ENCODE results near the gene ITPR1.
"Not testable (repeated sequence)": the region's sequence is repeated elsewhere in the genome, so short reads cannot be mapped to it uniquely, and the experiment has no call there.

Gene ITPR1

DNA sequence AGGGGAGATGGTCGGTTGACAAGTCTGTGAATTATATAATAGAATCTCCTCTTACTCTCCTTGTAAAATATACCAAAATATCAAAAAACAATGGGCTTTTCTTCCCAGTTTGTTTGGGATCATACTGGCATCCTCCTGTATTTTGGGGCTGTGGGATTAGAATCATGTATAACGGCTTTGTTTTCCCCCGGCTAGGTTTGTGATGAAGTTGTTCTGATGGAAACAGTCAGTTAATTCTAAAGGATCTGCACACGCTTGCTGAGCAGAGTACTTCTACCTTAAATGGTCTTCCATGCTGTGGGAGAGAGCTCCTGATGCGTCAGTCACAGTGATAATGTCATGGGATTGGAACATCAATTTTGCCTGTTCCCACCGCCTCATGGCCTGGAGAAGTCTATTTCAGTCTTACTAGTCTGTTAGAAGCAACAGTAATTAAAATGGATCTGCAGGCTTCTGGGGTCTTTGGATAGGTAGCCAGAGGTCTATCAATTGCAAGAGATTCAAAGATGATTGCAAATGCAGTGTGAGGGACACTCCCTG lies 81.3 kb downstream of the ITPR1 start:
- no peak for DNase-seq

GRCh38 chr3:4575381-4575780 lies 82.2 kb downstream of the ITPR1 start:
- DNase-seq, result no peak

- DNase-seq, result no peak
Observed at GRCh38 chr3:4577721-4578120, 84.6 kb downstream of the ITPR1 start.

DNA sequence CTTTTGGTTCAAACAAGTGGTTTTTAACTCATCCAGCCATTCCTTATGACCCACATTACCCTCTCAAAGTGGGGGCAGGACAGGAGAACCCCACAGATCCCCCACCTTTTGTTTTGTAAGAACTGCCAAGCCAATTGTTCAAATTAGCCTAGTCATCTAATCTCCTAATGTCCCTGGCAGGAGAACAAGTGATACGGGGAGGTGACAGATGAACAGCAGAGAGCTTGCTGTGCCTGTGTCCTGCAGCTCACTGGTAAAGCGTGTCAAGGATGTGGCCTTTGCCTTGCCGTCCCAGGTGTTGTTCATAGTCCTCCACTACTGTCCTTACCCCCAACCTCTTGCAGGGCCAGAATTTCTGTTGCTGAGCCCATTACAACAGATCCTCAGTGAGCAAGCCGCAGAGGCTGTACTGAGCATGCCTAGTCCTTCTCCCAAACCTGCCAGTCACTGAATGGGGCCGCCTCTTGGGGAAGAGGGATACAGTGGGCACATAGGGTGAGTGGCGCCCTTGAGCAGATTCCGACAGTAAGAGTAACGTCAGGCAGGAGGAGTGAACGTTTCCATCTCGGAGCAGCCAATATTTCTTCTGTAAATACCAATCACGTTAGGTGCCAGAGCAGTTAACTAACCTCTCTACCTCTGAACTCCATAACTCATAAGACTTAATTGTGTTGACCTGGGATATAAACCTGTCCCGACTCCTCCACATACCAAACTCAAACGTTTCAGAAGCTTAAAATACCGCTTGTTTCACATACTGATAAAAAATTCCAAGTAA lies 87.4 kb downstream of the ITPR1 start:
- no peak for DNase-seq

- DNase-seq, result no peak
Observed at GRCh38 chr3:4581124-4581424, 87.9 kb downstream of the ITPR1 start.

DNA sequence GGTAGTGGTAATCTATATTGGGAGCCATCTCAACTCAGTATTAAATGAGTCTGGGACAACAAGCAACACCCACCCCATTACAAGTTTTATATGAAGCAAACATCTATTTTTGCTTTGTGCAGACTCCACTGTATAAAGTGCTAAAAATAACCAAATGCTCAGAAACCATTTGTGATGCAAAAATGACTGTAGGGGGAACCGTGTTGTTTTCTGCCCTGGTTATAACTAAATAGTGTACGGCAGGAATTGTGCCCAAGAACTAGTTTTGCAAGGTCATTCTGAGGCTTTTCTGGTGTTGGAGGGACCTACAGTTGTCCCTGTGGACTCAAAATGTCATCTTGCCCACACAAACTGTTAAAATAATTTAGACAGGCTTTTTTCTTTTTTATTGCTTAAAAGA lies 88.3 kb downstream of the ITPR1 start:
- no peak for DNase-seq

GRCh38 chr3:4581920-4582611 lies 88.9 kb downstream of the ITPR1 start:
- no peak for DNase-seq

DNA sequence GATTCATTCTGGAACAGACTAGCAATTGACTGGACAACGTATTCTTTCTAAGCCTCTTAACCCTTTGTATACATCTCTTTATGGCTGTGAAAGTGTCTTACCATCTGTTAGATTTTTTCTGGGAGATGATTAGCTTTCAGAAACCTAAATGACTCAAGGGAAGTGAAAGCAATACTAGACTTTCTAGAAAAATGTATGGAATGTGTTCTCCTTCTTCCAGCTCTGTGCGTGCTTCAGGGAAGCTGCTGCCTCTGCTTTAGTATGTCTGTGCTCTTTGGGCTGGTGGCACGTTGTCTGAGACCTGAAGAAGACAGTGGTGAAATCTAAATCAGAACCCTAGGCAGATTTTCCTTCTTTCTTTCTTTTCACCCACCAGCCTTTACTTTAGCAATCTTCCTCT lies 89.5 kb downstream of the ITPR1 start:
- DNase-seq, result no peak

- DNase-seq, result no peak
Observed at GRCh38 chr3:4583416-4583815, 90.3 kb downstream of the ITPR1 start.

GRCh38 chr3:4584456-4585249 lies 91.5 kb downstream of the ITPR1 start:
- DNase-seq, result peak; percentile 38

GRCh38 chr3:4586381-4586780 lies 93.2 kb downstream of the ITPR1 start:
- DNase-seq, result no peak

DNA sequence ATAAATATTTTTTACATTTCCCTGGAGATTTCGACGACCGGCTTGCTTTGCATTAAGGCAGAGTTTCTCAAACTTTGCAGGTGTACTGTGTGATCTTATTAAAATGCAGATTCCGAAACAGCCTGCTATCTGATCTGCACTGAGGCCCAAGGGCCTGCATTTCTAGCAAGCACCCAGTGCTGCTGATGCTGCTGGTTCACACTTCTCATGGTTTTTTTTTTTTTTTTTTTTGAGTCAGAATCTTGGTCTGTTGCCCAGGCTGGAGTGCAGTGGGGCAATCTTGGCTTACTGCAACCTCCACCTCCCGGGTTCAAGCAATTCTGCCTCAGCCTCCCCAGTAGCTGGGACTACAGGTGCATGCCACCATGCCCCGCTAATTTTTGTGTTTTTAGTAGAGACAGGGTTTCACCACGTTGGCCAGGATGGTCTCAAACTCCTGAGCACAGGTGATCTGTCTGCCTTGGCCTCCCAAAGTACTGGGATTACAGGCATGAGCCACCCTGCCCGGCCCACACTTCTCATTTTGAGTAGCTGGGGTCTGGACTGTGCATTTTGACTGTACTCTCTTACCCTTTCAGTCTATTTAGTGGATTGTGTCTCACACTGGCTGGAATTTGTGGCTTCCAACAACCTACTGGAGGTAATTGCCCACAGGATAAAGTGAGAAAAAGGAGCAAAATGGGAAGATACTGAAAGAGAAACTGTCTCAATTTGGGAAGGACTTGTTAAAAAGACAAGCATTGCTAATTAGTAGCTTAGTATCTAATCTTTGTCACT lies 94.1 kb downstream of the ITPR1 start:
- no peak for DNase-seq

DNA sequence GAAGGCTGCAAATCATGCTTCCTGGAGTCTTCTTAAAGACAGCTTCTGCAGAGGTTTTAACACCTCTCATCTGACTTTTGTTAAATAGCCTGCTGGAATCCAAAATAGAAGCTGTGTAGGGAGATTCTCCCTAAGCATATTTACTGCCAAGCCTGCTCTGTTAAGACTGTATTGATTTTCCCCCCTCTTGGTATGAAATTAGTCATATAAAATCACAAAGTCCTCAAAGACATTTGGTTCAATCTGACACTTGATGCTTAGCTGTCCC lies 94.6 kb downstream of the ITPR1 start:
- DNase-seq, result no peak

DNA sequence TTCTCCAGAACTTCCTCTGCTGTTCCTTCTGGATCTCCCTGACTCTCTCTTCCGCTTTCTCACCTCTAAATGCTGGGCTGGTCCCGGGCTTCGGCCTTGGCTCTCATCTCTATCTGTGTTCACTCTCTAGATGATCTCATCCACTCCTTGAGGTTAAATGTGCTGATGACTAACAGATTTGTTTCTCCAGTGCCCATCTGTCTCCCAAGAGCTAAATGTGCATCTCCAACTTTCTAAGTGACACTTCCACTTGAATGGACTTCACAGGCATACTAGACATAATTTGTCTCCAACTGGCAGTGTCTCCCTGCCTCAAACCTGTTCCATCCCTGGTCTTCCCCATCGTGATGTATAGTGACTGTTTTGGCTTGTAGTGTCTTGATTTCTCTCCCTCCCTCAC lies 95.3 kb downstream of the ITPR1 start:
- DNase-seq, result no peak

DNA sequence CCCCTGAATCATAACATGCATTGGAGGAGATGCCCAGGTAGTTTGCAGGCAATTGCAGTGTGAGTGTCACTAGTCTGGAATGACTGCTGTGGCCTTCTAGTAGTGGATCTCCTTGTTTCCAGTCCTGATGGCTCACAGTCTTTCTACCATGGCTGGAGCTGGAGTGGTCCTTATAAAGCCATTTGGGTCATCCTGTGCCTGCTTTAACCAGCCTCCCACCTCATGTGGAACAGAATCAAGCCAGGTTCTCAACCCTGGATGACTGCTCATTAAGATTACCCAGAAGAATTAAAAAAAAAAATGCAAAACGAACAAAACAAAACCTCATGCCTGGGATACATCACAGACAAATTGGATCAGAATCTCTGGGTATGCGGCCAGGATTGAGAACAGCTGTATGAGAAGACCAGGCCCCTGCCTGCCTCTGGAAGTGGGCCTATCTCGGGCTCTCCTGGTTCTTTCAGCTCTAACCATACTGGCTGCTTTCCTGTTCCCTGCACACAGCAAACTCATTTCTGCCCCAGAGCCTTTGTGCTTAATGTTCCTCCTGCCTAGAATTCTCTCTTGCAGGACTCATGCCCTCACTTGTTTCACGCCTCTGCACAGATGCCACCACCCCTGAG lies 96.4 kb downstream of the ITPR1 start:
- DNase-seq, result no peak

DNA sequence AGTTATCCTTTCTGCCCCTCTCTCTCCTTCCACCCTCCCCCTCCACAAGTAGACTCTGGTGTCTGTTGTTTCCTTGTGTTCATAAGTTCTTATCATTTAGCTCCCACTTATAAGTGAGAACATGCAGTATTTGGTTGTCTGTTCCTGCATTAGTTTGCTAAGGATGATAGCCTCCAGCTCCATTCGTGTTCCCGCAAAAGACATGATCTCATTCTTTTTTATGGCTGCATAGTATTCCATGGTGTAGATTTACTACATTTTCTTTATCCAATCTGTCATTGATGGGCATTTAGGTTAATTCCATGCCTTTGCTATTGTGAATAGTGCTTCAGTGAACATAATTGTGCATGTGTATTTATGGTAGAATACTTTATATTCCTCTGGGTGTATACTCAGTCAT lies 97.7 kb downstream of the ITPR1 start:
- not testable (repeated sequence) for DNase-seq

GRCh38 chr3:4591669-4592068 lies 98.5 kb downstream of the ITPR1 start:
- no peak for DNase-seq

DNA sequence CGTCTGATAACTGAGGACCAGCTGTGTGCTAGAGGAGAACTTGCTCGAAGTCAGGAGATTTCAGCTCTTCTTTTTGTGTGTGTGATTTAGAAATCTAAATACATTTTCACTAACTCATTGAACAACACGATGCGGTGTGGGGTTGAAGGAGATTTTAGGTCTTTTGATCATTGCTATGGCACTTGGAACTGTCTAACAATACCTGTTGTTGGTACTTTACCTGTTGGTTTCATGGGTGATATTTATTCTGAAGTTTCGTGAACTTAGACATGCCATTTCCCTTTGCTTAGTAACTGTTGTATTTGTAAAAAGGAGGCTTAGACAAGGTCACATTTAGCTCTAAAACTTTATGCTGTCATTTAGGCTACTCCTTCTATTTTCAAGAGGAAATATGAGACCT lies 99.9 kb downstream of the ITPR1 start:
- no peak for DNase-seq

- DNase-seq, result no peak
Observed at GRCh38 chr3:4595710-4596113, 102.6 kb downstream of the ITPR1 start.

- no peak for DNase-seq
Observed at GRCh38 chr3:4596612-4597011, 103.5 kb downstream of the ITPR1 start.

DNA sequence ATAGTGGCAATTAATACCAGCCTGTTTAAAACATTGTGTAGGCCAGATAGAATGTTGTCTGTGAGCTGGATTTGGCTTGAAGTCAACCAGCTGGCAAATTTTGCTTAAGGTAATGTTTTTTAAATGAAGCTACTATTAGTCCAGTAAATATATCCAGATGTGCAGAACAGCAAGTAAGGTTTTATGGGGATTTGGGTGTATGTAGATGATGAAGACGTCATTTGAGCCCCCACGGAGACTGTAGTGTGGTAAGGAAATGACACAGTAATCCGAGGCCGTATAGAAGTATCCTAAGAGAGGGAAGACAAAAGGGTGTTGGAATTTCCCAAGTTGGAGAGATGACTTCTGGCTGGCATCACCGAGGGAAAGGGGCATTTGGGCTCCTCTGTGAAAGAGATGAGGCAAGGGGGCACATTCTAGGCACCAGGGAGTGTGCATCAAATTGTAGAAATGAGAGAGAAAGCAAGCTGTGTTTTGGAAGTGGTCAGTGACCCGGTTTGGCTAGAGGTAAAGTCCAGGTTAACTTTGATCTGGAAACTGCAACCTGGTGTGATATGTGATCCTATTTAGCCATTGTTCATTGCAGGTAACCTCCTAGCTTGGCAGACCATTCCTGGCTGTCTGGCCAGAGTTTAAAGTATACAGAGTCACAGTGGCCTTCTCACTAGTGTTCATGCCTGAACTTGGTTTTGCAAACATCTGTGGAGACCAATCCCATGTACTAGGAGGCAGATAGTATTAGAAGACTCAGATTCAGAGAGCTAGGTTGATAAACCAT lies 104.2 kb downstream of the ITPR1 start:
- no peak for DNase-seq

DNA sequence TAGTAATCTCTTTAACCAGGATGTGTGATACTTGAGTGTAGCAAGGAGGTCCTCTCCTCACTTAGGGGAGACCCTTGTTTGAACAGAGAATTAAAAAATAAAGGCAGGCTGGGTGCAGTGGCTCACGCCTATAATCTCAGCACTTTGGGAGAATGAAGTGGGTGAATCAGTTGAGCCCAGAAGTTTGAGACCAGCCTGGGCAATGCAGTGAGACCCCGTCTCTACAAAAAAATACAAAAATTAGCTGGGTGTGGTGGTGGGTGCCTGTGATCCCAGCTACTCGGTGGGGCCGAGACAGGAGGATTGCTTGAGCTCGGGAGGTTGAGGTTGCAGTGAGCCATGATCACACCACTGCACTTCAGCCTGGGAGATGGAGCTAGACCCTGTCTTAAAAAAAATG lies 105.1 kb downstream of the ITPR1 start:
- DNase-seq, result not testable (repeated sequence)
